HepG2 (cell line): ENCODE results near the gene HIPK2. TPM values are rescaled to one million over a fixed set of nuclear protein-coding genes. Genes with fewer than 3 reads are reported as not detected.

Experiments
- ATAC-seq: fragments of 200-7000 bp; cut with Tn5 transposase; 3 replicates; pipeline ENCODE4 v1.9.1; 2020; ENCODE audit warnings: mild to moderate bottlenecking, moderate library complexity
- BruUV-seq: library from RNA; stranded (reverse); fragments of 400-500 nt; replicated peaks from 2 replicates; lab custom pipeline; 2021; lab: Mats Ljungman, UMichigan
- CTCF ChIA-PET: fragments of 300-600 bp; formaldehyde crosslinking; extraction: SDS; loops from one replicate; lab custom pipeline; 2021; ENCODE audit warnings: low total read pairs, inconsistent platforms, low intra/inter-chr PET ratio; lab: Yijun Ruan, JAX
- POLR2A ChIA-PET: fragments of 350-600 bp; sonication (Branson Sonifier 250); formaldehyde crosslinking; loops from one replicate; lab custom pipeline; 2020; ENCODE audit warnings: antibody characterized with exemption, inconsistent platforms; lab: Yijun Ruan, JAX
- DNase-seq: peaks from one replicate; pipeline ENCODE4 v3.0.0-alpha.2; 2015; ENCODE audit warnings: low spot score
- FAIRE-seq: peaks from 3 replicates; lab custom pipeline; 2011; peaks lifted over from hg19 to GRCh38; lab: Jason Lieb, UNC
- H2AFZ ChIP-seq: one replicate; pipeline ENCODE4 v1.6.1; 2011; ENCODE audit warnings: low read length, inconsistent platforms
- H3K27ac ChIP-seq: fragments of 300-600 bp; 3 replicates; pipeline ENCODE4 v1.8.0; 2011; ENCODE audit warnings: mixed run types, mild to moderate bottlenecking, mixed read lengths, low read length, inconsistent platforms; ENCODE audit not compliant: insufficient read depth; ENCODE audit errors: extremely low read length
- H3K27me3 ChIP-seq, 2 experiments: fragments of 200-600 bp in 1 of 2; 2 replicates in 1 of 2; 3 replicates in 1 of 2; pipeline versions ENCODE4 v1.6.0 to v1.8.0; 2011; ENCODE audit warnings: low read length in 2 of 2, mild to moderate bottlenecking in 2 of 2, moderate library complexity in 2 of 2, inconsistent platforms in 1 of 2; ENCODE audit not compliant: insufficient read depth in 2 of 2, control insufficient read depth in 1 of 2
- H3K36me3 ChIP-seq, 2 experiments: fragments of 200-600 bp in 1 of 2; replicated peaks in 1 of 2; 2 replicates in 1 of 2; 3 replicates in 1 of 2; pipeline versions ENCODE4 v1.5.1 to v1.8.0; 2011; ENCODE audit warnings: low read length in 2 of 2, inconsistent platforms in 1 of 2; ENCODE audit not compliant: insufficient read depth in 2 of 2, control insufficient read depth in 1 of 2
- H3K4me1 ChIP-seq: 2 replicates; pipeline ENCODE4 v1.5.1; 2012; ENCODE audit warnings: low read length, inconsistent platforms; ENCODE audit not compliant: insufficient read depth
- H3K4me2 ChIP-seq: 2 replicates; pipeline ENCODE4 v1.6.0; 2011; ENCODE audit warnings: low read depth, low read length, inconsistent platforms
- H3K4me3 ChIP-seq, 3 experiments: fragments of 200-600 bp in 1 of 3; sonication (generic), shearing (Covaris generic) in 1 of 3; replicated peaks in 1 of 3; 2 replicates each; pipeline ENCODE4 v1.5.1; 2011 to 2016; ENCODE audit warnings: low read length in 3 of 3, inconsistent platforms in 2 of 3, low read depth in 2 of 3, mild to moderate bottlenecking in 2 of 3, control low read depth in 1 of 3, mixed read lengths in 1 of 3; ENCODE audit not compliant: insufficient read depth in 1 of 3
- H3K79me2 ChIP-seq: one replicate; pipeline ENCODE4 v1.6.1; 2011; ENCODE audit warnings: low read length, inconsistent platforms; ENCODE audit not compliant: insufficient read depth
- H3K9ac ChIP-seq: 2 replicates; pipeline ENCODE4 v1.6.0; 2011; ENCODE audit warnings: mild to moderate bottlenecking, low read depth, low read length, inconsistent platforms; ENCODE audit not compliant: insufficient read depth
- H3K9me3 ChIP-seq: 2 replicates; pipeline ENCODE4 v1.5.1; 2012; ENCODE audit warnings: mild to moderate bottlenecking, low read length
- H4K20me1 ChIP-seq: 2 replicates; pipeline ENCODE4 v1.6.0; 2011; ENCODE audit warnings: inconsistent platforms, mild to moderate bottlenecking, low read length, moderate library complexity; ENCODE audit not compliant: insufficient read depth
- CREM ChIP-seq, 2 experiments: sonication (generic) in 1 of 2; formaldehyde crosslinking in 1 of 2; IDR thresholded peaks; 2 replicates each; pipeline versions ENCODE4 v1.4.0 to v1.6.1; 2016 to 2020; ENCODE audit warnings: antibody characterized with exemption in 1 of 2, mild to moderate bottlenecking in 1 of 2, missing genetic modification reagents in 1 of 2
- DNMT3B ChIP-seq: conservative IDR thresholded peaks from 2 replicates; pipeline ENCODE4 v1.6.1; 2016; ENCODE audit warnings: missing biosample characterization, control low read depth
- ELF3 ChIP-seq: IDR thresholded peaks from 2 replicates; pipeline ENCODE4 v1.6.1; 2016; ENCODE audit warnings: missing genetic modification reagents, missing compliant biosample characterization
- GTF2F1 ChIP-seq: fragments of 150-350 bp; IDR thresholded peaks from 2 replicates; pipeline ENCODE4 v1.6.1; 2014; ENCODE audit warnings: low read length
- IRX3 ChIP-seq: sonication (generic); formaldehyde crosslinking; IDR thresholded peaks from 2 replicates; pipeline ENCODE4 v1.8.1; 2023; ENCODE audit warnings: mild to moderate bottlenecking, low read depth, missing genetic modification reagents, borderline replicate concordance
- KMT2A ChIP-seq: sonication (generic); formaldehyde crosslinking; IDR thresholded peaks from 2 replicates; pipeline ENCODE4 v1.4.0; 2020; ENCODE audit warnings: missing genetic modification reagents
- MAFG ChIP-seq: sonication (generic); formaldehyde crosslinking; IDR thresholded peaks from 2 replicates; pipeline ENCODE4 v1.5.1; 2020; ENCODE audit warnings: mild to moderate bottlenecking, missing genetic modification reagents
- MTF2 ChIP-seq: sonication (generic); formaldehyde crosslinking; IDR thresholded peaks from 2 replicates; pipeline ENCODE4 v1.5.0; 2020; ENCODE audit warnings: missing genetic modification reagents, borderline replicate concordance
- MXI1 ChIP-seq: IDR thresholded peaks from 3 replicates; pipeline ENCODE4 v1.6.1; 2012; ENCODE audit warnings: low read depth, low read length, inconsistent platforms, borderline replicate concordance
- NFE2L2 ChIP-seq: fragments of 150-350 bp; IDR thresholded peaks from 2 replicates; pipeline ENCODE4 v1.6.1; 2014; ENCODE audit warnings: low read length
- PAWR ChIP-seq: sonication (generic); formaldehyde crosslinking; IDR thresholded peaks from 2 replicates; pipeline ENCODE4 v1.4.0; 2020; ENCODE audit warnings: missing genetic modification reagents, mild to moderate bottlenecking, borderline replicate concordance
- SUZ12 ChIP-seq: fragments of 150-350 bp; IDR thresholded peaks from 2 replicates; pipeline ENCODE4 v1.6.1; 2014; ENCODE audit warnings: low read depth, low read length
- ZNF136 ChIP-seq: sonication (generic); formaldehyde crosslinking; IDR thresholded peaks from 2 replicates; pipeline ENCODE4 v1.8.1; 2022; ENCODE audit warnings: low read depth, mild to moderate bottlenecking, moderate library complexity, missing genetic modification reagents
- ZNF354B ChIP-seq: sonication (generic); formaldehyde crosslinking; IDR thresholded peaks from 2 replicates; pipeline ENCODE4 v1.8.0; 2022; ENCODE audit warnings: mild to moderate bottlenecking, missing genetic modification reagents
- ZNF460 ChIP-seq: sonication (generic); formaldehyde crosslinking; IDR thresholded peaks from 2 replicates; pipeline ENCODE4 v1.5.1; 2020; ENCODE audit warnings: missing genetic modification reagents, mild to moderate bottlenecking, borderline replicate concordance
- ZNF549 ChIP-seq: sonication (generic); formaldehyde crosslinking; IDR thresholded peaks from 2 replicates; pipeline ENCODE4 v1.5.0; 2020; ENCODE audit warnings: missing genetic modification reagents
- ZNF841 ChIP-seq: sonication (generic); formaldehyde crosslinking; IDR thresholded peaks from 2 replicates; pipeline ENCODE4 v1.8.1; 2023; ENCODE audit warnings: missing genetic modification reagents, borderline replicate concordance
- whole genome bisulfite sequencing: methylation state at CpG from one replicate; pipeline ENCODE4 v1.1.6; 2017; ENCODE audit warnings: low lambda C conversion rate; 5-methylcytosine and 5-hydroxymethylcytosine counted together
- in situ Hi-C: cut with HindIII; loops from 2 replicates; pipeline ENCODE4 v1.10.0; 2017; ENCODE audit warnings: low pct_unique_long_range_greater_than_20kb; ENCODE audit not compliant: extremely low pct_ligation_motif_present
- intact Hi-C: fragments of 100-400 bp; cut with micrococcal nuclease; formaldehyde crosslinking; loops from one replicate; pipeline ENCODE4 v1.10.0; 2022; ENCODE audit not compliant: unreplicated experiment
- polyA plus RNA-seq, 8 experiments: library from polyadenylated mRNA; depleted of rRNA in 3 of 8; stranded (reverse) in 7 of 8; unstranded in 1 of 8; fragments of >200 nt; fragmentation: Illumina TruSeq in 4 of 8; extraction: Trizol in 4 of 8; gene quantifications; 2 replicates each; pipeline versions ENCODE4 v1.2.1 to v1.2.3, GENCODE V29; 2011 to 2016; ENCODE audit warnings: low read depth in 4 of 8, missing spikeins in 1 of 8, mixed read lengths in 1 of 8; ENCODE audit not compliant: insufficient read depth in 1 of 8
- total RNA-seq, 5 experiments: library from RNA; depleted of rRNA; stranded (reverse); fragments of >200 nt; fragmentation: Illumina TruSeq; extraction: Trizol; gene quantifications; 2 replicates each; pipeline ENCODE4 v1.2.3, GENCODE V29; 2016; ENCODE audit warnings: low read depth in 1 of 5
- TF ChIP-seq, protein P1 (sequence below): sonication (generic); formaldehyde crosslinking; IDR thresholded peaks from 2 replicates; pipeline ENCODE4 v1.5.1; 2020; ENCODE audit warnings: missing genetic modification reagents, mild to moderate bottlenecking, borderline replicate concordance
- TF ChIP-seq, protein P2 (sequence below): sonication (generic); formaldehyde crosslinking; IDR thresholded peaks from 2 replicates; pipeline ENCODE4 v1.4.0; 2020; ENCODE audit warnings: mild to moderate bottlenecking, missing genetic modification reagents
- TF ChIP-seq, protein P3 (sequence below): IDR thresholded peaks from 2 replicates; pipeline ENCODE4 v1.6.1; 2016; ENCODE audit warnings: control low read depth

HIPK2 gene
- total and polyA plus RNA-seq, 2 of the 13 experiments (the other 11 are each of a cell fraction or from before 2014, with no cell fraction given), result 14.4 to 20.2 TPM

DNA sequence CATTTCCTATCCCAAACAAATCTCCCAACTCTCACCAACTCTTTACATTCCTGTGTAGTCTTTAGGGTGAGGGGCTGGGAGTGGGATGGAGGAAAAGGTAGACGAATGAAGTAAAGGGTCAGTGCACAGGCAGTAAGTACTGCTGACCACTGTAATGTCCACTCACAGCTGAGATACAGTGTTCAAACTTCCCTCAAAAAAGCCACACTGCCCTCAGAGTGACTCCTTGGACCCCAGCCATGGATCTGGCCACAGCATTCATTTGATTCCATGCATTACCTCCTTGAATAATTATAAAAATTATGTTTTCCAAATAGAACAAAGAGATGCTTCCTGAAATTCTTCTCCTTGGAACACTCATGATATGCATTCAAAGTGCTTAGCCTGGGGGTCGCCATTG lies 19.8 kb upstream of the HIPK2 start:
- ChIA-PET CTCF (no interaction called here), POLR2A (no interaction called here)
- no peaks in the 10 kb centered on the region for H3K79me2 ChIP-seq
- BruUV-seq, result no TSS peak
- intact Hi-C loops (no loop called here), in situ Hi-C loops (no loop called here)
- H3K9ac ChIP-seq, result no peak overlapping the region
- no peaks in the 10 kb centered on the region for H3K9me3 ChIP-seq
- 96% methylated on average over 2 of the region's 2 CpGs for WGBS
- DNase-seq (no peak), FAIRE-seq (no peak), ATAC-seq (no peak)
- TF ChIP-seq ZNF460 (CRISPR knock-in tag) (no peak), DNMT3B (CRISPR knock-in tag) (no peak), GTF2F1 (no peak), ZNF354B (no peak)
- TF ChIP-seq, protein P1, sequence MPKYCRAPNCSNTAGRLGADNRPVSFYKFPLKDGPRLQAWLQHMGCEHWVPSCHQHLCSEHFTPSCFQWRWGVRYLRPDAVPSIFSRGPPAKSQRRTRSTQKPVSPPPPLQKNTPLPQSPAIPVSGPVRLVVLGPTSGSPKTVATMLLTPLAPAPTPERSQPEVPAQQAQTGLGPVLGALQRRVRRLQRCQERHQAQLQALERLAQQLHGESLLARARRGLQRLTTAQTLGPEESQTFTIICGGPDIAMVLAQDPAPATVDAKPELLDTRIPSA (CRISPR knock-in tag), result no peak
- H3K36me3 ChIP-seq, result no peaks in the 10 kb centered on the region
- H3K27ac ChIP-seq, result no peak overlapping the region
- H3K4me2 ChIP-seq, result no peak overlapping the region
- no peaks in the 10 kb centered on the region for H3K4me1 ChIP-seq
- H4K20me1 ChIP-seq, result no peaks in the 10 kb centered on the region
- no peak overlapping the region for H2AFZ ChIP-seq
- no peaks in the 10 kb centered on the region for H3K27me3 ChIP-seq
- H3K4me3 ChIP-seq, result no peak overlapping the region

DNA sequence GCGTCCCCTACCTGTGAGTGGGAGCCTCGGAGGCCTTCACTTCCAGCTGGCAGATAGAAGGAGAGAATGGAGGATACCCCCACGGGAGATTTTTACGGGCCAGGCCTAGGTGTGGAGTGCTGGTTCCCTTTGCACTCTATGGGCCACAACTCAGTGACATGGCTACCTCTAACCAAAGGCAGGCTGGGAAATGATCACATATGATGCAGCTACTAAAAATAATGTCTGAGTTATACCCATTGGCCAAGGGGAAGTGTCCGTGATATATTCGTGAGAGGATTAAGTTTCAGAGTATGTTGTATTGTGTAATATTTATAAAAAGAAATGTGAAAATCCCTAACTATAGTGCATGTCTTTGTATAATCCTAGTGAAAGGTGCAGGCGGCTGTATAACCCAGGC lies 13.5 kb upstream of the HIPK2 start:
- in situ Hi-C loops, result no loop called here
- no peaks in the 10 kb centered on the region for H3K4me1 ChIP-seq
- no peak for FAIRE-seq
- no peaks in the 10 kb centered on the region for H4K20me1 ChIP-seq
- H3K4me2 ChIP-seq, result no peak overlapping the region
- H3K27me3 ChIP-seq, result no peaks in the 10 kb centered on the region
- no peak for ATAC-seq
- no peak for DNase-seq
- no peak overlapping the region for H2AFZ ChIP-seq
- H3K27ac ChIP-seq, result no peak overlapping the region
- intact Hi-C loops, result no loop called here
- CTCF ChIA-PET, result no interaction called here
- H3K9me3 ChIP-seq, result no peaks in the 10 kb centered on the region
- WGBS, result 100% methylated on average over 7 of the region's 7 CpGs
- H3K36me3 ChIP-seq, result 0 out of 5 replicates have a peak, but pooled peaks cover 1 to 2% of the 10 kb centered on the region in 2 experiments
- no TSS peak for BruUV-seq
- H3K4me3 ChIP-seq, result no peak overlapping the region
- H3K9ac ChIP-seq, result no peak overlapping the region
- POLR2A ChIA-PET, result no interaction called here
- no peaks in the 10 kb centered on the region for H3K79me2 ChIP-seq
- TF ChIP-seq IRX3 (no peak), MAFG (CRISPR knock-in tag) (no peak), ZNF841 (no peak), ELF3 (CRISPR knock-in tag) (no peak), PAWR (CRISPR knock-in tag) (no peak), SUZ12 (no peak), NFE2L2 (no peak), KMT2A (CRISPR knock-in tag) (no peak), CREM (IDR thresholded peaks at IDR 0.05) (no peak), CREM (CRISPR knock-in tag; IDR thresholded peaks at IDR 0.05) (no peak), MTF2 (CRISPR knock-in tag) (no peak), ZNF549 (CRISPR knock-in tag) (no peak), ZNF136 (CRISPR knock-in tag) (no peak), MXI1 (no peak)
- TF ChIP-seq, protein P2, sequence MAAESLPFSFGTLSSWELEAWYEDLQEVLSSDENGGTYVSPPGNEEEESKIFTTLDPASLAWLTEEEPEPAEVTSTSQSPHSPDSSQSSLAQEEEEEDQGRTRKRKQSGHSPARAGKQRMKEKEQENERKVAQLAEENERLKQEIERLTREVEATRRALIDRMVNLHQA (CRISPR knock-in tag), result no peak
- TF ChIP-seq, protein P3, sequence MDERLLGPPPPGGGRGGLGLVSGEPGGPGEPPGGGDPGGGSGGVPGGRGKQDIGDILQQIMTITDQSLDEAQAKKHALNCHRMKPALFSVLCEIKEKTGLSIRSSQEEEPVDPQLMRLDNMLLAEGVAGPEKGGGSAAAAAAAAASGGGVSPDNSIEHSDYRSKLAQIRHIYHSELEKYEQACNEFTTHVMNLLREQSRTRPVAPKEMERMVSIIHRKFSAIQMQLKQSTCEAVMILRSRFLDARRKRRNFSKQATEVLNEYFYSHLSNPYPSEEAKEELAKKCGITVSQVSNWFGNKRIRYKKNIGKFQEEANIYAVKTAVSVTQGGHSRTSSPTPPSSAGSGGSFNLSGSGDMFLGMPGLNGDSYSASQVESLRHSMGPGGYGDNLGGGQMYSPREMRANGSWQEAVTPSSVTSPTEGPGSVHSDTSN (CRISPR knock-in tag), result no peak
